ENCODE measurements around the gene FSTL4.

FSTL4 gene

DNA sequence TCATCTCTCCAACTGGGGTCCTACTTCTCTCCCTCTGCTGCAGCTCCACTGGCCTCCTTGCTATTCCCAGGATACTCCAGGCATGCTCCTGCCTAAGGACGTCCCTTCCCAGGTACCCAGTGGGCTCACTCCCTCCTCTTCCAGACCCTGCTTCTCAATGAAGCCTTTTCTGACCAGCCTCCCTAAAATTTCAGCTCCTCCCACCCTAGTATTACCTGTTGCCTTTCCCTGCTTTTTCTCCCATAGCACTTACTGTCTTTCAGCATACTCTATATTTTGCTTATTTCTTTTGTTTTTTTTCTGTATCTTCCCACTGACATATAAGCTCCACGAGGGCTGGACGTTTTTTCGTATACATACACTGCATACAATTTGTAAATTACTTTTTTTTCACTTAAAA, 26.1 kb upstream of the FSTL4 start:
- in situ Hi-C loops (cut with MboI; ENCODE audit: low sequenced_read_pairs, unreplicated experiment), result no loop called here
- TF ChIP-seq, protein P1, sequence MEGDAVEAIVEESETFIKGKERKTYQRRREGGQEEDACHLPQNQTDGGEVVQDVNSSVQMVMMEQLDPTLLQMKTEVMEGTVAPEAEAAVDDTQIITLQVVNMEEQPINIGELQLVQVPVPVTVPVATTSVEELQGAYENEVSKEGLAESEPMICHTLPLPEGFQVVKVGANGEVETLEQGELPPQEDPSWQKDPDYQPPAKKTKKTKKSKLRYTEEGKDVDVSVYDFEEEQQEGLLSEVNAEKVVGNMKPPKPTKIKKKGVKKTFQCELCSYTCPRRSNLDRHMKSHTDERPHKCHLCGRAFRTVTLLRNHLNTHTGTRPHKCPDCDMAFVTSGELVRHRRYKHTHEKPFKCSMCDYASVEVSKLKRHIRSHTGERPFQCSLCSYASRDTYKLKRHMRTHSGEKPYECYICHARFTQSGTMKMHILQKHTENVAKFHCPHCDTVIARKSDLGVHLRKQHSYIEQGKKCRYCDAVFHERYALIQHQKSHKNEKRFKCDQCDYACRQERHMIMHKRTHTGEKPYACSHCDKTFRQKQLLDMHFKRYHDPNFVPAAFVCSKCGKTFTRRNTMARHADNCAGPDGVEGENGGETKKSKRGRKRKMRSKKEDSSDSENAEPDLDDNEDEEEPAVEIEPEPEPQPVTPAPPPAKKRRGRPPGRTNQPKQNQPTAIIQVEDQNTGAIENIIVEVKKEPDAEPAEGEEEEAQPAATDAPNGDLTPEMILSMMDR (IDR thresholded peaks at IDR 0.05; ENCODE audit: borderline replicate concordance, control extremely low read depth, extremely low read depth, insufficient read depth, missing control alignments), result no peak

GRCh38 chr5:133637206-133637605, 24.9 kb upstream of the FSTL4 start:
- in situ Hi-C loops (cut with MboI; ENCODE audit: low sequenced_read_pairs, unreplicated experiment), result no loop called here
- no peak for DNase-seq (ENCODE audit: low spot score)
- TF ChIP-seq, protein P1 (IDR thresholded peaks at IDR 0.05; ENCODE audit: borderline replicate concordance, control extremely low read depth, extremely low read depth, insufficient read depth, missing control alignments), result no peak

More for the DNA sequence above, 26.1 kb upstream of the FSTL4 start:
- no peak for DNase-seq (ENCODE audit: low spot score)

- no peak for DNase-seq (ENCODE audit: low spot score)
- TF ChIP-seq, protein P1 (IDR thresholded peaks at IDR 0.05; ENCODE audit: borderline replicate concordance, control extremely low read depth, extremely low read depth, insufficient read depth, missing control alignments), result no peak
- in situ Hi-C loops (cut with MboI; ENCODE audit: low sequenced_read_pairs, unreplicated experiment), result no loop called here
Observed at GRCh38 chr5:133635051-133635450, 22.7 kb upstream of the FSTL4 start.

- DNase-seq (ENCODE audit: low spot score), result no peak
- in situ Hi-C loops (cut with MboI; ENCODE audit: low sequenced_read_pairs, unreplicated experiment), result no loop called here
- TF ChIP-seq, protein P1 (IDR thresholded peaks at IDR 0.05; ENCODE audit: borderline replicate concordance, control extremely low read depth, extremely low read depth, insufficient read depth, missing control alignments), result no peak
Observed at GRCh38 chr5:133627180-133627579, 14.8 kb upstream of the FSTL4 start.

DNA sequence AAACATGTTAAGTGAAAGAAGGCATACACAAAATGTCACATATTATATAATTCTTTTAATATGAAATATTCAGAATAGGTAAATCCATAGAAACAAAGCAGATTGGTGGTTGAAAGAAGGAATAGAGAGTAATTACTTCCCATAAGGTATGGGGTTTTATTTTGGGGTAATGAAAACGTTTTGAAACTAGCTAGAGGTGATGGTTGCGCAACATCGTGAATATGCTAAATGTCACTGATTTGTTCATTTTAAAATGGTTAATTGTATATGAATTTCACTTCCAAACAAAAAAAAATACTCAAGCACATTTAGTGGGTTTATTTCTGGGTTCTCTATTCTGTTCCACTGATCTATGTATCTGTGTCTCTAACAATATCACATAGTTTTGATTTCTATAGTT, 12.0 kb upstream of the FSTL4 start:
- DNase-seq (ENCODE audit: low spot score), result no peak
- in situ Hi-C loops (cut with MboI; ENCODE audit: low sequenced_read_pairs, unreplicated experiment), result no loop called here
- TF ChIP-seq, protein P1 (IDR thresholded peaks at IDR 0.05; ENCODE audit: borderline replicate concordance, control extremely low read depth, extremely low read depth, insufficient read depth, missing control alignments), result no peak

DNA sequence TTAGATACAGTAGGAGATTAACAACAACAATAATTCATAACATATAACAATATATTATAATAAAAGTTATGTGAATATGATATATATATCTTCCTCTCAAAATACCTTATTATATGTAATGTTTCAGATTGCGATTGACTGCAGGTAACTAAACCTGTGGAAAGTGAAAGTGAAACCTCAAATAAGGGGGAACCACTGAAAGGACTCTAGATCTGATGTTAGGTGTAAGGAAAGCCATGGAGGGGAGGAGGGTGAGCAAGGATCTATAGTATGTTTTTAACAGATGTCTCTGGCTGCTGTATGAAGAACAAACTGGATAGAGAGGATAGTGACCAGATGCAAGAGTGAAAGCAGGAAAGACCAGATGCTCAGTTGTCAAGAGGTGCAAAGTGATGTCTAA, 5.8 kb upstream of the FSTL4 start:
- in situ Hi-C loops (cut with MboI; ENCODE audit: low sequenced_read_pairs, unreplicated experiment), result no loop called here
- no peak for DNase-seq (ENCODE audit: low spot score)
- TF ChIP-seq, protein P1 (IDR thresholded peaks at IDR 0.05; ENCODE audit: borderline replicate concordance, control extremely low read depth, extremely low read depth, insufficient read depth, missing control alignments), result no peak

- TF ChIP-seq, protein P1 (IDR thresholded peaks at IDR 0.05; ENCODE audit: borderline replicate concordance, control extremely low read depth, extremely low read depth, insufficient read depth, missing control alignments), result no peak
- DNase-seq (ENCODE audit: low spot score), result peak; percentile 2
- in situ Hi-C loops (cut with MboI; ENCODE audit: low sequenced_read_pairs, unreplicated experiment), result no loop called here
Observed at GRCh38 chr5:133613743-133614142, 1.4 kb upstream of the FSTL4 start.

Data from GM13976 (cell line).